HUES6 (cell line): ENCODE measurements around the gene GRK7.
A peak's percentile ranks its signal among the peaks of the same experiment; 100 is the strongest.
"Not testable (repeated sequence)": the region's sequence is repeated elsewhere in the genome, so short reads cannot be mapped to it uniquely, and the experiment has no call there.

Experiments
- H3K27ac ChIP-seq: 2 replicates; pipeline ENCODE4 v1.7.0; 2013; ENCODE audit warnings: low read depth, mild to moderate bottlenecking, low read length, inconsistent platforms
- H3K27me3 ChIP-seq: 2 replicates; pipeline ENCODE4 v1.6.1; 2013; ENCODE audit warnings: low read length; ENCODE audit not compliant: control insufficient read depth, insufficient read depth
- H3K36me3 ChIP-seq: 2 replicates; pipeline ENCODE4 v1.6.1; 2013; ENCODE audit warnings: low read length; ENCODE audit not compliant: control insufficient read depth, insufficient read depth
- H3K4me1 ChIP-seq: 2 replicates; pipeline ENCODE4 v1.6.1; 2013; ENCODE audit warnings: low read length; ENCODE audit not compliant: control insufficient read depth, insufficient read depth
- H3K4me3 ChIP-seq: 2 replicates; pipeline ENCODE4 v1.5.1; 2013; ENCODE audit warnings: low read depth, low read length
- H3K9ac ChIP-seq: one replicate; pipeline ENCODE4 v1.6.1; 2013; ENCODE audit warnings: mild to moderate bottlenecking, low read length
- H3K9me3 ChIP-seq: 2 replicates; pipeline ENCODE4 v1.6.1; 2013; ENCODE audit warnings: low read depth, low read length; ENCODE audit not compliant: control insufficient read depth, insufficient read depth

The GRK7 gene

GRCh38 chr3:141762552-141762951 lies 656 bp upstream of the GRK7 start:
- Histone ChIP-seq H3K4me3 (peak overlapping the region; percentile 61), H3K9ac (peak overlapping the region; percentile 86), H3K9me3 (peaks cover 14% of the 10 kb centered on the region), H3K27ac (0 out of 2 replicates have a peak overlapping the region, but pooled peaks have one; percentile 18)
- not testable (repeated sequence) for H3K36me3 ChIP-seq, H3K27me3 ChIP-seq, H3K4me1 ChIP-seq

- H3K4me3 ChIP-seq = no peak overlapping the region
- no peak overlapping the region for H3K9ac ChIP-seq
- H3K27me3 ChIP-seq = no peaks in the 10 kb centered on the region
- H3K27ac ChIP-seq = no peak overlapping the region
- peaks cover 5% of the 10 kb centered on the region for H3K4me1 ChIP-seq
- peaks cover 14% of the 10 kb centered on the region for H3K9me3 ChIP-seq
- H3K36me3 ChIP-seq = no peaks in the 10 kb centered on the region
Observed at GRCh38 chr3:141764045-141764444, 837 bp downstream of the GRK7 start.

DNA sequence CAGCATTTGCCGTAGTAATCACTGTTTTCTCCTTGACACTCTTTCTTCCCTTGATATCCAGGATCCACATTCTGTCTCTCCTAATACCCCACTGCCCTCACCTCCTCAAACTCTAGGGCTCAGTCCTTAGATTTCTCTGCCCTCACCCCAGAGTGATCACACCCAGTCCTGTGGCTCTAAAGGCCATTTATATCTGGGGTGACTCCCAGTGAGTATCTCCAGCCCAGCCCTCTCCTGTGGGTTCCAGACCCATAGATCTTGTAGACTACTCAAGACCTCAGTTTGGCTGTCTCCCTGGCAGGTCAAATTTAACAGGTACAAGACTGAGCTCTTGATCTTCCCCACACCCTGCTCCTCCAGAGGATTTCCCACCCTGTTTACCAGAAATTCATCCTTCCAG lies 1.3 kb downstream of the GRK7 start:
- Histone ChIP-seq H3K27me3 (no peaks in the 10 kb centered on the region), H3K9me3 (peaks cover 14% of the 10 kb centered on the region), H3K27ac (no peak overlapping the region), H3K36me3 (no peaks in the 10 kb centered on the region), H3K4me1 (peaks cover 8% of the 10 kb centered on the region), H3K4me3 (no peak overlapping the region), H3K9ac (no peak overlapping the region)

DNA sequence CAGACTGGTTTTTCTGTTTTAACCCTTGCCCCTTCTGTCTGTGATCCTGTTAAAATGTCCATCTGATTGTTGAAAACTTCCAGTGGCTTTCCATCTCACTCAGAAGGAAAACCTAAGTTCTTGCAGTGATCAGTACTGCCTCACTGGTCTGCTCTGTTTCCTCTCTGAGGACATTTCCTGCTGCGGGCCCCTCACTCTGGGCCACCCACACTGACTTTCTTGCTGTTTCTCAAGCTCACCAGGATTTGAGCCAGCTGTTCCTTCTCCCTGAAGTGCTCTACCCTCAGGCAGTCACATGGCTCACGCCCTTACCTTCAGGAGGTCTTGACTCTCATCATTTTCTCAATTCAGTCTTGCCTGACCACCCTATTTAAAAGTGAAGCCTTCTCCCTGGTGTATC lies 1.8 kb downstream of the GRK7 start:
- Histone ChIP-seq H3K36me3 (no peaks in the 10 kb centered on the region), H3K27ac (no peak overlapping the region), H3K9ac (no peak overlapping the region), H3K9me3 (peaks cover 14% of the 10 kb centered on the region), H3K27me3 (no peaks in the 10 kb centered on the region), H3K4me1 (peaks cover 8% of the 10 kb centered on the region), H3K4me3 (no peak overlapping the region)

GRCh38 chr3:141767066-141767465 lies 3.9 kb downstream of the GRK7 start:
- H3K4me1 ChIP-seq = peaks cover 8% of the 10 kb centered on the region
- no peaks in the 10 kb centered on the region for H3K27me3 ChIP-seq
- H3K9me3 ChIP-seq = peaks cover 14% of the 10 kb centered on the region
- no peak overlapping the region for H3K27ac ChIP-seq
- no peak overlapping the region for H3K4me3 ChIP-seq
- no peaks in the 10 kb centered on the region for H3K36me3 ChIP-seq
- H3K9ac ChIP-seq = no peak overlapping the region

DNA sequence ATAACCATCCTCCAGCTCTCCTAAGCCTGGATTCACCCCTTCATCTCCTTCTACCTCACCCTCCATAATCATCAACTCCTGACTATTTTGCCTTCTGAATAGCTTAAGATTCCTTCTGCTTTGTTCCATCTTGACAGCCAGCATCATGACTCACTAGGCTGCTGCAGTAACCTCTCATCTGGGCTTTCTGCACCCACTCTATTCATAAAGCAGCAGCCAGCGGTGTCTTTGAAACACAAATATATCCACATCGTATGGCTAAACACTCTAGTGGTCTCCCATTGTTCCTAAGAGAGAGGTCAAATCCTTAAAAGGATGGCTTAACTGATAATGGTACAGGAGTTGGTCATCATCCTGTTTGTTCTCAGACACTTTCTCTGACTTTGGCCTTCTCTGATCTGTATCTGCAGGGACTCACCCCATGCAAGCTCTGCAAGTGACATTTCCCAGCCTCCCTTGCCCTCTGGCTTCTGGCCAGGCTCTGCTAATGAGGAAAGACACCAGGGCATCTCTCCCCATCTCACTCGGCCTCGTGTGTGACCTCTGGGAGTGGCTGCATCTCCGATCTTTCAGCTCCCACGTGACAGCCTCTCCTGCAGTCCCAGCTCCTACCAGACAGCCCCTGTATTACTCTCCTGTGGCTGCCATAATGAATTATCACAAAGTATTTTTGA lies 6.2 kb downstream of the GRK7 start:
- no peaks in the 10 kb centered on the region for H3K36me3 ChIP-seq
- H3K27ac ChIP-seq = no peak overlapping the region
- H3K4me1 ChIP-seq = peaks cover 2% of the 10 kb centered on the region; the same call in 1 of the 2 replicates
- H3K27me3 ChIP-seq = no peaks in the 10 kb centered on the region
- no peak overlapping the region for H3K9ac ChIP-seq
- H3K9me3 ChIP-seq = peaks cover under 1% of the 10 kb centered on the region; the same call in 1 of the 2 replicates
- no peak overlapping the region for H3K4me3 ChIP-seq

GRCh38 chr3:141773676-141774075 lies 10.5 kb downstream of the GRK7 start:
- H3K36me3 ChIP-seq = no peaks in the 10 kb centered on the region
- H3K9me3 ChIP-seq = no peaks in the 10 kb centered on the region
- H3K27ac ChIP-seq = no peak overlapping the region
- no peaks in the 10 kb centered on the region for H3K27me3 ChIP-seq
- no peak overlapping the region for H3K9ac ChIP-seq
- H3K4me3 ChIP-seq = no peak overlapping the region
- H3K4me1 ChIP-seq = peaks cover 2% of the 10 kb centered on the region; the same call in 1 of the 2 replicates

DNA sequence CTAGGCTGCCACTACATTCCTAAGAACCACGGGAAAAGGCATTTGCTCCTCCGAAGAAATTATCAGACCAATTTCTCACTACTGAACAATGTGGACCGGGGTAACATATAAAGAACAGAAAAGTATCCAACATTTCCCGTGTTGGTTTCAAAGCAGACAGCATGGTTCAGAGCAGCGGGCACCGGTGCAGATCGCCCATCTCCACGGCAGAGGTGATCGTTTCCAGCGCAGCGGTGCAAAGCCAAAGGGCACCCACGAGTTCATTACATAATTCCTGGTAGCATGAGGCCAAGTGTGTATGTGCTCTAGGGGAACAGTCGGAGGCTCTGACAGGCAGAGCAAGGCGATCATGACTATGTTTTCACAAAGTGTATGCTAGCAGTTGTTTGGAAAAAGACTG lies 13.2 kb downstream of the GRK7 start:
- Histone ChIP-seq H3K9me3 (no peaks in the 10 kb centered on the region), H3K4me3 (no peak overlapping the region), H3K36me3 (no peaks in the 10 kb centered on the region), H3K27ac (no peak overlapping the region), H3K27me3 (no peaks in the 10 kb centered on the region), H3K9ac (no peak overlapping the region), H3K4me1 (no peaks in the 10 kb centered on the region)

- no peaks in the 10 kb centered on the region for H3K9me3 ChIP-seq
- H3K9ac ChIP-seq = no peak overlapping the region
- no peaks in the 10 kb centered on the region for H3K36me3 ChIP-seq
- no peaks in the 10 kb centered on the region for H3K27me3 ChIP-seq
- H3K27ac ChIP-seq = no peak overlapping the region
- H3K4me1 ChIP-seq = no peaks in the 10 kb centered on the region
- no peak overlapping the region for H3K4me3 ChIP-seq
Observed at GRCh38 chr3:141776885-141777284, 13.7 kb downstream of the GRK7 start.

DNA sequence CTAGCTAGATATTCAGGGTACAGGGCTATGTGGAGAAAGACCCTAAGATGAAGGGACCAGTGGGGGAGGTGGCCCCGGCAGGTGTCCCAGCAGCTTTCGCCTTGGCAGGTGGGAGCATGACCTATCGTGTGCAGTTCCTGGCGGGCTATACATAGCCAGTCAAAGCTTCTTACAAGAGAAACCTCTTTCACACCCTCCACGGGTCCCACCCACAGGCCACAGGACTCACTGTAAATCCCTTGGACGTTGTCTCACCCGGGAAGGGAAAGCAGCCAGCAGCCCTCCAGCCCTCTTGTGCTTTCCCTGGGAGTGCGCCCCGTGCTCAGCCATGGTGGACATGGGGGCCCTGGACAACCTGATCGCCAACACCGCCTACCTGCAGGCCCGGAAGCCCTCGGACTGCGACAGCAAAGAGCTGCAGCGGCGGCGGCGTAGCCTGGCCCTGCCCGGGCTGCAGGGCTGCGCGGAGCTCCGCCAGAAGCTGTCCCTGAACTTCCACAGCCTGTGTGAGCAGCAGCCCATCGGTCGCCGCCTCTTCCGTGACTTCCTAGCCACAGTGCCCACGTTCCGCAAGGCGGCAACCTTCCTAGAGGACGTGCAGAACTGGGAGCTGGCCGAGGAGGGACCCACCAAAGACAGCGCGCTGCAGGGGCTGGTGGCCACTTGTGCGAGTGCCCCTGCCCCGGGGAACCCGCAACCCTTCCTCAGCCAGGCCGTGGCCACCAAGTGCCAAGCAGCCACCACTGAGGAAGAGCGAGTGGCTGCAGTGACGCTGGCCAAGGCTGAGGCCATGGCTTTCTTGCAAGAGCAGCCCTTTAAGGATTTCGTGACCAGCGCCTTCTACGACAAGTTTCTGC lies 15.0 kb downstream of the GRK7 start:
- H3K9me3 ChIP-seq = no peaks in the 10 kb centered on the region
- no peak overlapping the region for H3K4me3 ChIP-seq
- H3K9ac ChIP-seq = no peak overlapping the region
- no peaks in the 10 kb centered on the region for H3K27me3 ChIP-seq
- no peak overlapping the region for H3K27ac ChIP-seq
- no peaks in the 10 kb centered on the region; the same call in 1 of the 2 replicates for H3K4me1 ChIP-seq
- H3K36me3 ChIP-seq = no peaks in the 10 kb centered on the region

DNA sequence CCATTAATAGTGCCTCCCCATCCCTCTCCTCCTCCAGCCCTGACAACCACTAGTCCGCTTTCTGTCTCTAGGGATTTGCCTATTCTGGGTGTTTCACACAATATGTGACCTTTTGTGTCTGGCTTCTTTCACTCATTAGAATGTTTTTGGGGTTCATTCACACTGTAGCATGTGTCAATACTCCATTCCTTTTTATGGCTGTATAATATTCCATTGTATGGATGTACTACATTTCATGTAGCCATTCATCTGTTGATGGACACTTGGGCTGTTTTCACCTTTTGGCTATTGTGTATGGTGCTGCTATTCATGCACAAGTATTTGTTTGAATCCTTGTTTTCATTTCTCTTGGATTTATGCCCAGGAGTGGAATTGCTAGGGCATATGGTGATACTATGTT lies 16.5 kb downstream of the GRK7 start:
- Histone ChIP-seq H3K4me1 (peaks cover 3% of the 10 kb centered on the region; the same call in 1 of the 2 replicates), H3K27ac (no peak overlapping the region), H3K9ac (no peak overlapping the region), H3K36me3 (no peaks in the 10 kb centered on the region), H3K9me3 (no peaks in the 10 kb centered on the region), H3K27me3 (no peaks in the 10 kb centered on the region), H3K4me3 (no peak overlapping the region)
